NCI-H446 treated with DMSO at 0.1 percent for 48 hours (cell line): ENCODE results near the gene KIF1C.
"Not testable (repeated sequence)": the region's sequence is repeated elsewhere in the genome, so short reads cannot be mapped to it uniquely, and the experiment has no call there.

Experiments
- DNase-seq: peaks from one replicate; lab custom pipeline; 2025; lab: John Stamatoyannopoulos, UW

The KIF1C gene

GRCh38 chr17:5045496-5045895, 47.7 kb downstream of the KIF1C start:
- DNase-seq: no peak

DNA sequence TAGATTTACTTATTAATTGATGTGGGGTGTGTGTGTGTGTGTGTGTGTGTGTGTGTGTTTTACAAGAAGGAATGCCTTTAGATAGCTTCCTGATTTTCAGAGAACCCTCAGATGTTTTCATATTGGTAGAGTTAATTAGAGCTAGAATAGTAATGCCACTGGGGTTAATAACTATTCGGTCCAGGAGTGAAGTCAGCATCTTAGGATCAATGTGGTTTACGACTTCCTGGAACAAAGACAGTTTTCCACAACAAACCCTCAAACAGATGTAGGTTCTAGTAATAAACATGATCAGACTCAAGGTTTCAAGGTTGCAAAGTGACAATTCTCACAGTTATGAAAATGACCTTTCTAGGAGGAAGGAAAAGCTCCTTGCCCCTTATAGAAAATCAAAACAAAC, 49.7 kb downstream of the KIF1C start:
- DNase-seq: no peak

GRCh38 chr17:5049314-5049841, 51.6 kb downstream of the KIF1C start:
- DNase-seq: no peak

GRCh38 chr17:5050278-5050677, 52.5 kb downstream of the KIF1C start:
- no peak for DNase-seq

DNA sequence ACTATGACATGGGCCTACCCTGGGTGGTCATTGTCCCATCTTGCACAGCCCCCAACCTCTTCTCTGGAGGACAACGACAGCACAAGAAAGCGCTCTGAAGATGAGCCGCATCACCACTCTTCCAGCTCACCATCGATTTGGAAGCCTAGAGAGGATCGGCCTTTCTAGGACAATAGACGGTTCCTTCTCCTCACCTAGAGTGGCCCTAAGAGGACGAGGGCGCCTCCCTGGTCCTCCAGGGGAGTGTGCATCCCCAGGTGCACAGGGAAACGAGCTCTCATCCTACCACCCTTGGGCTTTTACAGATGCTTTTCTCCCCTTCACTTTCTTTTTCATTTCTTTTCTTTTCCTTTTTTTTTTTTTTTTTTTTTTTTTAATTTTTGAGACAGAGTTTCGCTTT, 57.8 kb downstream of the KIF1C start:
- DNase-seq: no peak

GRCh38 chr17:5065227-5065744, 67.5 kb downstream of the KIF1C start:
- DNase-seq: no peak

DNA sequence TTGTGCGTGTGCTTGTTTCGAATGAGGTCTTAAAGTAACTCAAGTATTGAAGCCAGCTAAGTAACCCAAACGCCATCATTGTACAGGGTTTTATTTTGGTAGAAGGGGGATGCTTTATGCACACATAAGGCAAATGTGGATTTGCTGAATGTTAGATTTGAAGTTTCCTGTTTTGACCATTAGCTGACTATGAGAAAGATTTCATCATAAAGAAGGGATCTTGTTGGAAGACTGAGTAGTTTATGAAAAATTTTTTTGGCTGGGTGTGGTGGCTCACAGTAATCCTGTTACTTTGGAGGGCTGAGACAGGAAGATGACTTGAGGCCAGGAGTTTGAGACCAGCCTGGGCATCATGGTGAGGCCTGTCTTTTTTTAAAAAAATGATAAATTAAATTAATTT, 70.5 kb downstream of the KIF1C start:
- DNase-seq: no peak

DNA sequence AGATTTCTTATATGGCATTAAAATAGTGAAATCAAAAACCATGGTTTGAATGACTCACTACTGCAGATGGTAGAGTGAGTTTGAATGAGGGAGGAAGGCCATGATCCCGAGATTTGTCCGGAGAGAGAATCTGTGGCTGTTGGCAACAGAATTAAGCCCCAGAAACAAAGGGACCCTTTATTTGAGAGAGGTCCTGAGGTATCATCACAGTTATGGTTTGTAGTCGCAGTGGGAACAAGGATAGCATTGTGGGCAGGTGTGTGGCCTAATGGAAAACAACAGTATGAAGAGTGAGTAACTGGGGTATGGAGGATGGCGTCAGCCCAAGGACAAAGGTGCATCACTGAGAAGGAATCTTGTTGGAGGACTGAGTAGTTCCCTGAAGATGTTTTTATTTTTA, 72.0 kb downstream of the KIF1C start:
- no peak for DNase-seq

DNA sequence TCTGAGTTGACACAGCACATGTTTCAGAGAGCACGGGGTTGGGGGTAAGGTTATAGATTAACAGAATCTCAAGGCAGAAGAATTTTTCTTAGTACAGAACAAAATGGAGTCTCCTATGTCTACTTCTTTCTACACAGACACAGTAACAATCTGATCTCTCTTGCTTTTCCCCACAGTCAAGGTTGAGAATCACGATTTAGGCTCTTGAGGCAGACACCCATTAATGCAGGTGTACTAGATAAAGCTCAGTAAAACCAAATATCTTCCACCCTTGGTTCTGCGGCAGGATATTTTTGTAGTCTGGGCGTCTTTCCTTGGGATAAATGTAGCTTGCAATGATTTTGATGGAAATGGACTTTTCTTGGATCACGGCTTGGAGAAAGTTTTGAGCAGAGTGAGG, 77.7 kb downstream of the KIF1C start:
- not testable (repeated sequence) for DNase-seq

GRCh38 chr17:5077275-5077674, 79.5 kb downstream of the KIF1C start:
- not testable (repeated sequence) for DNase-seq

DNA sequence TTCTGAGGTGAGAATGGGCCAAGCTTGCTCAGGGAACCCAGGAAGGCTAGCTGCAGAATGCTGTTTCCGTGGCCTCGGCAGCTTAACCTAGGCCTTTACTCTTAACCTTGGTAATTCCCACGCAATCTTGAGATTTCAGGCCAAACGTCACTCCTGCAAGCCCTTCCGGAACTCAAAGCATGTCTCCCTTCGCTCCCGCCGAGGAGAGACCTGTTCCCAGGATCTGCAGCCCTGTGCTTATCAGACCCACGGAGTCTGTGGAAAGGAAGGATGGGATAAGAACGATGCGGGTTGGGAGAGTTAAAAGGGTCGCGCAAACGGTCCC, 80.0 kb downstream of the KIF1C start:
- no peak for DNase-seq
